SU-DHL-6 (cell line): ENCODE measurements around the gene ZNF701.

Experiments used
- CTCF ChIP-seq: fragments of 200-600 bp; sonication (generic); IDR thresholded peaks from one replicate; pipeline ENCODE4 v1.5.1; 2017; ENCODE audit warnings: antibody characterized with exemption, mild to moderate bottlenecking, low read length, moderate library complexity; ENCODE audit not compliant: insufficient read depth, poor library complexity, severe bottlenecking
- EZH2phosphoT487 ChIP-seq: fragments of 200-600 bp; sonication (generic), shearing (Covaris generic); conservative IDR thresholded peaks from 2 replicates; pipeline ENCODE4 v1.6.1; 2018; ENCODE audit warnings: mild to moderate bottlenecking, antibody characterized with exemption, low read length, moderate library complexity, mixed read lengths

GRCh38 chr19:52527956-52528351 is 42.1 kb upstream of the ZNF701 start:
- TF ChIP-seq CTCF, result no peak
- no peak for TF ChIP-seq EZH2phosphoT487
